B cell (primary cell): ENCODE measurements around the gene SIRPG.

ENCODE experiments used
- EZH2 ChIP-seq: IDR thresholded peaks from 2 replicates; pipeline ENCODE4 v1.6.1; 2012; ENCODE audit warnings: borderline replicate concordance, low read depth, mild to moderate bottlenecking, moderate library complexity, low read length; ENCODE audit not compliant: insufficient read depth, poor library complexity, severe bottlenecking
- TF ChIP-seq, protein P1 (sequence below): fragments of 200-600 bp; IDR thresholded peaks from one replicate; pipeline ENCODE4 v1.8.0; 2022; ENCODE audit warnings: antibody characterized with exemption, mild to moderate bottlenecking

DNA sequence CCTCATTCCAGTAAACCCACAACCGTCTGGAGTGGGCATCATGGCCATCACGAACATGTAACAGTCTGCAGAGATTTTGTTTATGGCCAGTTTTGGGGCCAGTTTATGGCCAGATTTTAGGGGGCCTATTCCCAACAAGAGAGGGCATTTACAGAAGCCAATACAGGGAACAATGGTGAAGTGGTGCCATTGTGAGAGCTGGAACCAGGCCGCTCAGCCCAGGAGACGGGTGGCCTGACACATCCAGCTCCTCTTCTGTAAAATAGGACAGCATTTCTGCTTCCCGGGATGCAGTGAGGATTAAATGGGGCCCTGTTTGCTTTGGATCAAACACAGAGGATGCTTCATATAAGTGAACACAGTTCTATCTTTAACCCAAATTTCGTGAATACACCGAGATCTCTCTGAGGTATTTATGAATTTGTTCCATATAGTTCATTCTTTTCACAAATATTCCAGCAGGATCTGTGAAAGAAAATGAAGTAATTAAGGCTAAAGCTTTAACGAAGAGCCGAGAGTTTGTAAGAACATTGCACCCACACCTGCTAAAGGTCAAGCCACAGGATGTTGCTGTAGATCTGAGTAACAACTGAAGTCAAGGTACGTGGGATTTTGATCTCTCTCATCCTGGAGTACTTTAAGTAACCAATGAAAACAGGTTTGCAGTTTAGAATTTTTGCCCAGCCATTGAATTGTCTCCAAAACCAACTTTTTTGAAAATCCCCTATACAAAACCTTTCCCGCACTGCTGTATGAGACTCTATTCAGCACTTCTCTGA, 14.5 kb upstream of the SIRPG start:
- TF ChIP-seq, protein P1, sequence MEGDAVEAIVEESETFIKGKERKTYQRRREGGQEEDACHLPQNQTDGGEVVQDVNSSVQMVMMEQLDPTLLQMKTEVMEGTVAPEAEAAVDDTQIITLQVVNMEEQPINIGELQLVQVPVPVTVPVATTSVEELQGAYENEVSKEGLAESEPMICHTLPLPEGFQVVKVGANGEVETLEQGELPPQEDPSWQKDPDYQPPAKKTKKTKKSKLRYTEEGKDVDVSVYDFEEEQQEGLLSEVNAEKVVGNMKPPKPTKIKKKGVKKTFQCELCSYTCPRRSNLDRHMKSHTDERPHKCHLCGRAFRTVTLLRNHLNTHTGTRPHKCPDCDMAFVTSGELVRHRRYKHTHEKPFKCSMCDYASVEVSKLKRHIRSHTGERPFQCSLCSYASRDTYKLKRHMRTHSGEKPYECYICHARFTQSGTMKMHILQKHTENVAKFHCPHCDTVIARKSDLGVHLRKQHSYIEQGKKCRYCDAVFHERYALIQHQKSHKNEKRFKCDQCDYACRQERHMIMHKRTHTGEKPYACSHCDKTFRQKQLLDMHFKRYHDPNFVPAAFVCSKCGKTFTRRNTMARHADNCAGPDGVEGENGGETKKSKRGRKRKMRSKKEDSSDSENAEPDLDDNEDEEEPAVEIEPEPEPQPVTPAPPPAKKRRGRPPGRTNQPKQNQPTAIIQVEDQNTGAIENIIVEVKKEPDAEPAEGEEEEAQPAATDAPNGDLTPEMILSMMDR = no peak
- no peak for TF ChIP-seq EZH2
